ENCODE results near the gene STXBP2.
A peak's percentile ranks its signal among the peaks of the same experiment; 100 is the strongest.

STXBP2 gene

DNA sequence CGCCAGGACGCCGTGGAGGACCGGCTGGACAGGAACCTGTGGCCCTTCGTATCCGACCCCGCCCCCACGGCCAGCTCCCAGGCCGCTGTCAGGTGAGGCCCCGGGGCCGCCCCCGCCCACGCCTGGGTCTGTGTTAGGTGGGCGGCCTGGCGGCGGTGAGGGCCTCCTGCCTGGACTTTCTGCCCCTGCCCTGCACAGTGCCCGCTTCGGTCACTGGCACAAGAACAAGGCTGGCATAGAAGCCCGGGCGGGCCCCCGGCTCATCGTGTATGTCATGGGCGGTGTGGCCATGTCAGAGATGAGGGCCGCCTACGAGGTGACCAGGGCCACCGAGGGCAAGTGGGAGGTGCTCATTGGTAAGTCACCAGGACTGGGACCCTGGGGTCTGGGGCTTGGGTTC lies 10.2 kb downstream of the STXBP2 start:
- H3K27ac Mint-ChIP-seq: no peak overlapping the region
- no peaks in the 10 kb centered on the region for H3K9me3 Mint-ChIP-seq
- H3K4me3 Mint-ChIP-seq: no peak overlapping the region
- H3K4me1 Mint-ChIP-seq (ENCODE audit: low read depth): peaks cover 2% of the 10 kb centered on the region
- no peaks in the 10 kb centered on the region for H3K27me3 Mint-ChIP-seq
- peaks cover 34% of the 10 kb centered on the region for H3K36me3 Mint-ChIP-seq (ENCODE audit: low read depth)
- no peak for DNase-seq

DNA sequence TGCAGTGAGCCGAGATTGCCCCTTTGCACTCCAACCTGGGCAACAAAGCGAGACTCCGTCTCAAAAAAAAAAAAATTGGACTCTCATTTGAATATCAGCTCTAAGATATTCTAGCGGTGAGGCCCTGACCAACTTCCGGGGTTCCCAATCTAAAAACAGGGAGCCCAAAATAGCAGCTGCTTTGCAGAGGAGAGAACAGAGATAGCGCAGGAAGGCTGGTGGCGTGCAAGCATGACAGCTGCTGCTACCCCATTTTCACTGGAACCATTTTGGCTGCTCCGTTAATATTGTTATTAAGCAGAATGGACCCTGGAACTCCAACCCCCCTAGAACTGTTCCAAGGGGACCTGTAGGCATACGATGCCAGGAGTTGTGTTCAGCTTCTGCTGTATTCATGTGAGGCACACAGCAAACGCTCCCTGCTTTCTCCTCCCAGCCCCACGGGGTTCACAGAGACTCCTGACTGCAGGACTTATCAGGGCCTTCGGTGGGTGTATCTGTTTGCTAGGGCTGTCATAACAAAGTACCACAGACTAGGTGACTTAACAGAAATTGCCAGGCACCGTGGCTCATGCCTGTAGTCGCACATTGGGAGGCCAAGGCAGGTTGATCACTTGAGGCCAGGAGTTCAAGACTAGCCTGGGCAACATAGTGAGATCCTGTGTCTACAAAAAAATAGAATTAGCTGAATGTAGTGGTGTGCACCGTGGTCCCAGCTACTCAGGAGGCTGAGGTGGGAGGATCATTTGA lies 11.5 kb downstream of the STXBP2 start:
- H3K27ac Mint-ChIP-seq: no peak overlapping the region
- no peak overlapping the region for H3K4me3 Mint-ChIP-seq
- no peak for DNase-seq
- H3K4me1 Mint-ChIP-seq (ENCODE audit: low read depth): peaks cover 9% of the 10 kb centered on the region
- no peaks in the 10 kb centered on the region for H3K9me3 Mint-ChIP-seq
- H3K27me3 Mint-ChIP-seq: no peaks in the 10 kb centered on the region
- H3K36me3 Mint-ChIP-seq (ENCODE audit: low read depth): peaks cover 29% of the 10 kb centered on the region

DNA sequence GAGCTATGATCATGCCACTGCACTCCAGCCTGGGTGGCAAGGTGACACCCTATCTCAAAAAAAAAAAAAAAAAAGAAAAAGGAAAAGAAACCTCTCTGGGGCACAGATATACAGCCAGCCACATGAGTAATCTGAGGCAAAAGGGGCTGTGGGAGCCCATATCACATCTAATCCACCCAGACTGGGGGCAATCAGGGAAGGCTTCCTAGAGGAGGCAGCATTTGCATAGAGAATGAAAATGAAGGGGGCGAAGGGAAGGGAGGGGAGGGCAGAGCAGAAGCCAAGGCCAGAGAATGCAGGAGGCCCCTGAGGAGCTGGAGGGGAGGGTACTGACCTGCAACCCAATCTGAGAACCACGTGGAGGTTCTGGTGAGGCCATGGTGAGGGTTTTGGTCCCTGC lies 13.2 kb downstream of the STXBP2 start:
- Mint-ChIP-seq H3K27me3 (no peaks in the 10 kb centered on the region), H3K9me3 (no peaks in the 10 kb centered on the region), H3K4me3 (no peak overlapping the region)

DNA sequence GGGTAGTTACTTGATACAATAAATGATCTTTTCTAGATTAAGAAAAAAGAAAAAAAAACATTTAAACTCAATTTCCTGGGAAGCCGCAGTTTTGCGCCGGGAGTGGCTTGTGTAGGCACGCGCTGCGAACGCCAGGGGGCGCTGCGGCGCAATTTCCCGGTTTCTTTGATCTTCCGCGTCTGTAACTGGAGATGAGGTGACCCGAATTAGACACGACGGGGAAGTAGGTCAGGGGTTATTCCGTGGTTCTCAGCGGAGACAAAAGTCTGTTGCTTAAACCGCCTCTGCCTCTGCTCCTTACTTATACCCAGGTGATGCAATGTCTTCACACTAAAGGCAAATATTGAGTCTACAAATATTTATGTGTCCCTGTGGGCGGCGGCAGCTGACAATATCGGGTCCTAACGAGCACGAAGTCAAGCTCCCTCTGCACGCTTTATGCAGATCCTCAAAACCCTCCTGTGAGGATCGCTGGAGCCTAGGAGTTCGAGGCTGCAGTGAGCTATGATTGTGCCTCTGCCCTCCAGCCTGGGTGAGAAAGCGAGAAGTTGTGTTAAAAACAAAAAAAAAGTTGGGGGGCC lies 15.2 kb downstream of the STXBP2 start:
- no peak overlapping the region for H3K27ac Mint-ChIP-seq
- H3K27me3 Mint-ChIP-seq: no peaks in the 10 kb centered on the region
- H3K4me1 Mint-ChIP-seq (ENCODE audit: low read depth): peaks cover 11% of the 10 kb centered on the region
- no peaks in the 10 kb centered on the region for H3K9me3 Mint-ChIP-seq
- H3K36me3 Mint-ChIP-seq (ENCODE audit: low read depth): peaks cover 9% of the 10 kb centered on the region
- DNase-seq: peak; percentile 90
- H3K4me3 Mint-ChIP-seq: peak overlapping the region; percentile 54

More for the DNA sequence above, 13.2 kb downstream of the STXBP2 start:
- Mint-ChIP-seq H3K27ac (no peak overlapping the region), H3K36me3 (ENCODE audit: low read depth) (peaks cover 20% of the 10 kb centered on the region), H3K4me1 (ENCODE audit: low read depth) (peaks cover 9% of the 10 kb centered on the region)
- DNase-seq: no peak

DNA sequence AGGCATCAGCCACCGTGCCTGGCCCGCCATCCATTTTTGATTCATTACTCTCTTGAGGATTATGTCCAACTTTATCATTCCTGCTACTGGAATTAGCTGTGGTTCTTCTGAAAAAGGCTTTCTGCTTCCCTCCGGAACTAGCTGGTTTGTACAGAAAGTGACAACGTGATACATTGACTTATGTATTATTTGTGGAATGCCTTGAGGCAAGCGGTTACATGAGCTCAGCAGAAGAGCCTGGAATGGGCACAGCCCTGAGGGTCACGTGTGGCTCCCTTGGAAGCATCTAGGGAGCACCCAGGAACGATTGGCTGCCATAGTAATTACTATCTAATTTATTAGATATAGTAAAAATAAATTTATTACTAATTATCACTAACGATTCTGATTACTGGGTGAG lies 17.5 kb downstream of the STXBP2 start:
- no peaks in the 10 kb centered on the region for H3K27me3 Mint-ChIP-seq
- H3K36me3 Mint-ChIP-seq (ENCODE audit: low read depth): no peaks in the 10 kb centered on the region
- no peak for DNase-seq
- H3K9me3 Mint-ChIP-seq: no peaks in the 10 kb centered on the region
- peaks cover 25% of the 10 kb centered on the region for H3K4me1 Mint-ChIP-seq (ENCODE audit: low read depth)
- H3K4me3 Mint-ChIP-seq: no peak overlapping the region
- no peak overlapping the region for H3K27ac Mint-ChIP-seq

DNA sequence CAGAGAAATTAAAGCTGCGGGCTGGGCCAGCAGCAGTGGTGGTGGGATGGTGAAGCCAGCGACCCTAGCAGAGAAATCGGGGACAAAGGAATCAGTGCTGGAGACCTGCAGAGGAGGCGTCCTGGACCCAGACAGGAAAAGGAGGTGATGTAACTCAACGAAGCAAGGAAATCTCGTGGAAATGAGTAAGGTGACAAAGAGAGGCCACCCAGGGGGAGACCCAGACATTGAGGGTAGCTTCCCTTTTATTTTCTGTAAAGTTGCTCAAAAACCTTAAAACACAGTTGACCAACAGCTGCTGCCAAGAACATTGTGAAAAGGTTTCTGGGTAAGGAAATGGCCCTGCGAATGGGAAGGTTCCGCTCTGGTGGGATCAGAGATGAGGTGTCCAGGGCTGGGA lies 18.7 kb downstream of the STXBP2 start:
- DNase-seq: no peak
- Mint-ChIP-seq H3K27ac (no peak overlapping the region), H3K4me3 (no peak overlapping the region), H3K27me3 (no peaks in the 10 kb centered on the region), H3K4me1 (ENCODE audit: low read depth) (peaks cover 25% of the 10 kb centered on the region), H3K36me3 (ENCODE audit: low read depth) (no peaks in the 10 kb centered on the region), H3K9me3 (no peaks in the 10 kb centered on the region)

DNA sequence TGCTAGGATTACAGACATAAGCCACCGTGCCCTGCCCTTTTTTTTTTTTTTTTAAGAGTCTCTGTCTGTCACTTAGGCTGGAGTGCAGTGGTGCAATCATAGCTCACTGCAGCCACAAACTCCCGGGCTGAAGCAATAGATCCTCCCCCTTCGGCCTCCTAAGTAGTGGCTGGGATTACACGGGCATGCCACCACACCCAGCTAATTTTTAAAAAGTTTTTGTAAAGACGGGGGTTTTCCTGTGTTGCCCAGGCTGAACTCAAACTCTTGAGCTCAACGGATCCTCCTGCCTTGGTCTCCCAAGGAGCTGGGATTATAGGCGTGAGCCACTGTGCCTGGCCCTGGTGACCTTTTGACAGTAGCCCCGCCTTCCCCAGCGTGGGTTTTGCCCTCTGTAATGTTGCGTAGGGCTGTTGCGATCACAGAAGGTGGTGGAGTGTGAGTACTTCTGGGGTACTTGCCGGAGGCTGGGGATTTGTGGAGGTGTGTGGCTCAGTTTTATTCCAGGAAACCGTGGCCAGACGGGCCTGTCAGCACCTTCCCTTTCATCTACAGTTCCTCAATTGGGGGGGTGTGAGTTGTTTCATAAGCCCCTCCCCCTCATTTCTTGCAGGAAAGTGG lies 20.3 kb downstream of the STXBP2 start:
- Mint-ChIP-seq H3K27me3 (no peaks in the 10 kb centered on the region), H3K4me3 (no peak overlapping the region), H3K36me3 (ENCODE audit: low read depth) (no peaks in the 10 kb centered on the region), H3K27ac (peak overlapping the region; percentile 59), H3K4me1 (ENCODE audit: low read depth) (peaks cover 22% of the 10 kb centered on the region), H3K9me3 (no peaks in the 10 kb centered on the region)
- no peak for DNase-seq

DNA sequence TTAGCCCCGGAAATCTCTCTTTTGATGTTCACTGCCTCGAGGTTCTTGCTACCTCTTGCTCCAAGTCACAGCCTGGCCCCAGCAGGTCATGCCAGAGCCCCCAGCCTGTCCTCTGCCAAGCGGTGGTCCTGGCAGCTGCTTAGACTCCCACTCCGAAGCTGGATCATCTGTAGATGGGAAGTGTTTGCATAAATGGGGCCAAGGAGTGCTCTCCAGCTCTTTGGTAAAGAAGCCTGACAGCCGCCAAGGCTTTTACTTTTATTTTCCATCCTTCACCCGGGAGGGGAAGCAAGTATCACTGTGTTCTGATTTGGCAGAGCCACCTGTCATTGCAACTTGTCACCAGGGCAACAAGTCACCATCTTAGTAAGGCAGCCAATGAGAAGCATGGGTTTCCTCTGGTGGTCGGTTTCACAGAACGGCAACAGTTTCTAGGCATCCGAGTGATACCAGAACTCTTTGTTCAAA lies 21.3 kb downstream of the STXBP2 start:
- H3K9me3 Mint-ChIP-seq: no peaks in the 10 kb centered on the region
- H3K4me3 Mint-ChIP-seq: peak overlapping the region; percentile 57
- H3K36me3 Mint-ChIP-seq (ENCODE audit: low read depth): no peaks in the 10 kb centered on the region
- DNase-seq: peak; percentile 57
- no peaks in the 10 kb centered on the region for H3K27me3 Mint-ChIP-seq
- H3K4me1 Mint-ChIP-seq (ENCODE audit: low read depth): peaks cover 16% of the 10 kb centered on the region
- H3K27ac Mint-ChIP-seq: peak overlapping the region; percentile 76

DNA sequence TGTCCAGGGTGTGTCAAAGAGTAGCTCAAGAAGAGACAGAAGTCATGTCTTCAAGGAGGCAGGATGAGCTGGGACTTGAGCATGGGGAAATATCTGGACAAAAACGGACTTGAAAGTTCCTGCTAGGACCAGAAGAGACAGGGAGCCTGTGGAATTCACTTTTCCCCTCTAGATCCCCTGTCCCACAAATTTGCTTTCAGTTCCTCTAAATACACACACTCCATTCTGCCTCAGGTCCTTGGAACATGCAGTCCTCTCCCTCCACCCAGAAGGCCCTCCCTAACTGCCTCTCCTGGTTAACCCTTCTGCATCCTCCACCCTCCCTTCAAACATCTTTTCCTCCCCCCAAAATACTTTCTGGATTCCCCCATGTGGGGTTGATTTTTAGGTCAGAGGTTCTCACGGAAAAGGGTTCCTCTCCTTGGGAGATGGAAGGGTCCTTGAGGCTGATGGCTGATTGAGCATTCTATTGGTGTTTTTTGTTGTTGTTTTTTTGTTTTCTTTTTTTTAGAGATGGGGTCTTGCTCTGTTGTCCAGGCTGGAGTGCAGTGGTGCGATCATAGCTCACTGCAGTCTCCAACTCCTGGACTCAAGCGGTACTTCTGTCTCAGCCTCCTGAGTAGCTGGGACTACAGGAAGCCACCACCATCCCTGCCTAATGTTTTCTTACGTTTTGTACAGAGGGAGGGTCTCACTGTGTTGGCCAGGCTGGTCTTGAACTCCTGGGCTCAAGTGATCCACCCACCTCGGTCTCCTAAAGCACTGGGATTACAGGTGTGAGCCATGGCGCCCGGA lies 25.0 kb downstream of the STXBP2 start:
- no peaks in the 10 kb centered on the region for H3K9me3 Mint-ChIP-seq
- no peak for DNase-seq
- no peak overlapping the region for H3K27ac Mint-ChIP-seq
- H3K4me3 Mint-ChIP-seq: no peak overlapping the region
- H3K27me3 Mint-ChIP-seq: peaks cover 2% of the 10 kb centered on the region
- H3K4me1 Mint-ChIP-seq (ENCODE audit: low read depth): peaks cover 16% of the 10 kb centered on the region
- H3K36me3 Mint-ChIP-seq (ENCODE audit: low read depth): no peaks in the 10 kb centered on the region

DNA sequence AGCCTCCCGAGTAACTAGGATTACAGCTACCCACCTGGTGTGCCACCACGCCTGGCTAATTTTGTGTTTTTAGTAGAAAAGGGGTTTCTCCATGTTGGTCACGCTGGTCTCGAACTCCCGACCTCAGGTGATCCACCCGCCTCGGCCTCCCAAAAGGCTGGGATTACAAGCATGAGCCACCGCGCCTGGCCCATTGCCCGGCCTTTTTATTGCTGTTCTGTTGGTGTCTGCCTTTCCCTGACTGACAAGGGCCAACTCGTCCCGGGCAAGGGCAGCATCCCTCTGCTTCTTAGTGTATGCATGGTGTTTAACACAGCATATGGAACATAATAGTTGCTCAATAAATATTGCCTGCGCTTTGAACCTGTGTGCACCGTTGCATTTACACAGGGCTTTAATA lies 25.7 kb downstream of the STXBP2 start:
- Mint-ChIP-seq H3K27ac (no peak overlapping the region), H3K36me3 (ENCODE audit: low read depth) (no peaks in the 10 kb centered on the region), H3K9me3 (no peaks in the 10 kb centered on the region), H3K4me1 (ENCODE audit: low read depth) (peaks cover 9% of the 10 kb centered on the region), H3K27me3 (peaks cover 6% of the 10 kb centered on the region), H3K4me3 (no peak overlapping the region)
- no peak for DNase-seq

DNA sequence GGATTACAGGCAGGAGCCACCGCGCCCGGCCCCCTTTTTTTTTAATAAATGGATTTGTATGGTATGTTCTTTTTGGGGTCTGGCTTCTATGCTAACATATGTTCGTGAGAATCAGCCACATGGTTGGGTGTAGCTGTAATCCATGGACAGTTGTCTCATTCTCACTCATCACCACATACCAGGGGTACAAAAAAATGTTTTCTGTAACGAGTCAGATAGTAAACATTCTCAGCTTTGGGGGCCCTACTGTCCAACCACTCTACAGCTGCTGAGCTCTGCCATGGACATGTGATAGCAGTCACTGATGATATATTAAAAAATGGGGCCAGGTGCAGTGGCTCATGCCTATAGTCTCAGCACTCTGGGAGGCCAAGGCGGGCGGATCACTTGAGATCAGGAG lies 26.8 kb downstream of the STXBP2 start:
- Mint-ChIP-seq H3K27ac (no peak overlapping the region), H3K27me3 (peaks cover 12% of the 10 kb centered on the region), H3K9me3 (no peaks in the 10 kb centered on the region), H3K4me1 (ENCODE audit: low read depth) (no peaks in the 10 kb centered on the region), H3K4me3 (no peak overlapping the region), H3K36me3 (ENCODE audit: low read depth) (no peaks in the 10 kb centered on the region)
- DNase-seq: no peak

DNA sequence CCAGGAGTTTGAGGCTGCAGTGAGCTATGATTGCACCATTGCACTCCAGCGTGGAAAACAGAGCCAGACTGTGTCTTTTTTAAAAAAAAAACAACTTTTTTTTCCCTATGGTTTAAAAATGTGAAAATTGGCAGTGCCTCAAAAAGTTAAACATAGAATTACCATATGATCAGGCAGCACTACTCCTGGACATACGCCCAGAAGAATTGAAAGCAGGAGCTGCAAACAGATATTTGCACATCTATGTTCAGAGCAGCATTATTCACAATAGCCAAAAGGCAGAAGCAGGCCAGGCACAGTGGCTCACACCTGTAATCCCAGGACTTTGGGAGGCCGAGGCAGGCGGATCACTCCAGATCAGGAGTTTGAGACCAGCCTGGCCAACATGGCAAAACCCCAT lies 28.2 kb downstream of the STXBP2 start:
- Mint-ChIP-seq H3K36me3 (ENCODE audit: low read depth) (no peaks in the 10 kb centered on the region), H3K9me3 (no peaks in the 10 kb centered on the region), H3K27me3 (peaks cover 23% of the 10 kb centered on the region), H3K27ac (no peak overlapping the region), H3K4me3 (no peak overlapping the region), H3K4me1 (ENCODE audit: low read depth) (peaks cover 8% of the 10 kb centered on the region)
- DNase-seq: no peak

DNA sequence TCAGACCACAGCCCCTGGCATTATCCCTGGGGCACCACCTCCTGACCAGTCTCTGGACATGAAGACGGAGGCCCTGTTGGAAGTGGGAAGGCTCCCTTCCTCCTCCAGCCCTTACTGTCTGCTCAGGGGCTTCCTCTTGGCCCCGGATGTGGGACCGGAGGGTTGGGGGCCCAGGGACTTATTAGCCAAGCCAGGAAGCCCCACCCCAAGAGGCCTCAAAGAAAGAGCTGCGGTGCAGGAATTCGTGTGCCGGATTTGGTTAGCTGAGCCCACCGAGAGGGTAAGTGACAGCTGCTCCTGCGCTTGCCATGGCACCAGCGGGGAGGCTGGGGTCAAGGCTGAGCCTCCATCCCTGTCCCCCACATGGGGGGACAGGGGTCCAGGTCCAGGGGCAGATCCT lies 31.9 kb downstream of the STXBP2 start, which contains the start of gene RETN:
Gene RETN, plus strand, starts transcription at position 208 of the 400 bp plus-strand sequence. CDS start 278 bp downstream, outside the sequence.
- H3K4me3 Mint-ChIP-seq: no peak within 1 kb of the TSS
- DNase-seq: no peak
- H3K36me3 Mint-ChIP-seq (ENCODE audit: low read depth): no peaks in the 10 kb centered on the region
- peaks cover 15% of the 10 kb centered on the region for H3K4me1 Mint-ChIP-seq (ENCODE audit: low read depth)
- no peaks in the 10 kb centered on the region for H3K9me3 Mint-ChIP-seq
- no peak within 1 kb of the TSS for H3K27ac Mint-ChIP-seq
- H3K27me3 Mint-ChIP-seq: peaks cover 54% of the 10 kb centered on the region

DNA sequence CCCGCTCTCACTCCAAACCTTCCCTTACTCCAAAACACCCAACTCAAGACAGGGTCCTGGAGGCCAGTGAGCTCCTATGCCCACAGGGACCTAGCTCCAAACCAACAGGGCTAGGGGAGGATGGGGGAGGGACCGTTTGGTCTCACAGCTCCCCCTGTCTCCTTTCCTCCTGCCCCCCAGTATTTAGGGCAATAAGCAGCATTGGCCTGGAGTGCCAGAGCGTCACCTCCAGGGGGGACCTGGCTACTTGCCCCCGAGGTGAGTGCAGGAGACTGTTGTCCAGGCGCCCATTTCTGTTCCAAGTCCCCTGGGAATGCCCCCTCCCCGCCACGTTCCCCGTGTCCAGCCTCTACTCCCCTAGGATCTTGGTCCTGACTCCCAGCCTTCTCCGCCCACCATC lies 32.7 kb downstream of the STXBP2 start:
- no peak for DNase-seq
- no peak overlapping the region for H3K4me3 Mint-ChIP-seq
- H3K27ac Mint-ChIP-seq: no peak overlapping the region
- H3K4me1 Mint-ChIP-seq (ENCODE audit: low read depth): peaks cover 21% of the 10 kb centered on the region
- peaks cover 62% of the 10 kb centered on the region for H3K27me3 Mint-ChIP-seq
- H3K9me3 Mint-ChIP-seq: no peaks in the 10 kb centered on the region
- no peaks in the 10 kb centered on the region for H3K36me3 Mint-ChIP-seq (ENCODE audit: low read depth)
